ENCODE data around the gene WDR86.

The WDR86 gene

GRCh38 chr7:151430391-151431205, 20.8 kb upstream of the WDR86 start:
- TF ChIP-seq CTCF (IDR thresholded peaks at IDR 0.05; ENCODE audit: low read depth, low read length), result no peak
- DNase-seq (ENCODE audit: extremely low read depth, low read depth), result no peak

GRCh38 chr7:151429560-151430331, 19.9 kb upstream of the WDR86 start:
- TF ChIP-seq CTCF (IDR thresholded peaks at IDR 0.05; ENCODE audit: low read depth, low read length), result no peak
- no peak for DNase-seq (ENCODE audit: extremely low read depth, low read depth)

- TF ChIP-seq CTCF (IDR thresholded peaks at IDR 0.05; ENCODE audit: low read depth, low read length), result no peak
- no peak for DNase-seq (ENCODE audit: extremely low read depth, low read depth)
Observed at GRCh38 chr7:151429237-151429559, 19.4 kb upstream of the WDR86 start.

- no peak for TF ChIP-seq CTCF (IDR thresholded peaks at IDR 0.05; ENCODE audit: low read depth, low read length)
- no peak for DNase-seq (ENCODE audit: extremely low read depth, low read depth)
Observed at GRCh38 chr7:151428378-151429236, 18.8 kb upstream of the WDR86 start.

- TF ChIP-seq CTCF (IDR thresholded peaks at IDR 0.05; ENCODE audit: low read depth, low read length), result no peak
Observed at GRCh38 chr7:151427705-151428377, 18.0 kb upstream of the WDR86 start.

GRCh38 chr7:151426904-151427704, 17.3 kb upstream of the WDR86 start:
- DNase-seq (ENCODE audit: extremely low read depth, low read depth), result no peak
- TF ChIP-seq CTCF (IDR thresholded peaks at IDR 0.05; ENCODE audit: low read depth, low read length), result no peak

More at GRCh38 chr7:151427705-151428377, 18.0 kb upstream of the WDR86 start:
- no peak for DNase-seq (ENCODE audit: extremely low read depth, low read depth)
